Activated CD4-positive, alpha-beta T cell treated with anti-CD3 and anti-CD28 coated beads for 36 hours (primary cell): ENCODE measurements around the gene C1orf53. TPM values are rescaled to one million over a fixed set of nuclear protein-coding genes. Genes with fewer than 3 reads are reported as not detected.

Experiments used
- ATAC-seq: fragments of 200-7000 bp; cut with Tn5 transposase; one replicate; pipeline ENCODE4 v1.10.0; 2021; ENCODE audit warnings: mild to moderate bottlenecking, moderate library complexity
- CTCF ChIA-PET: fragments of 350-600 bp; sonication (Branson Sonifier 250); formaldehyde crosslinking; loops from one replicate; lab custom pipeline; 2021; ENCODE audit warnings: antibody characterized with exemption; lab: Charles Lee
- POLR2A ChIA-PET: fragments of 350-600 bp; sonication (Branson Sonifier 250); formaldehyde crosslinking; loops from one replicate; lab custom pipeline; 2021; ENCODE audit warnings: antibody characterized with exemption, inconsistent platforms; lab: Charles Lee
- DNase-seq: peaks from one replicate; pipeline ENCODE4 v3.0.0-alpha.2; 2020
- H3K27ac Mint-ChIP-seq: one replicate; pipeline ENCODE4 v1.8.0; 2021; ENCODE audit warnings: mixed read lengths
- H3K27me3 Mint-ChIP-seq: one replicate; pipeline ENCODE4 v1.8.0; 2021; ENCODE audit warnings: mixed read lengths
- H3K36me3 Mint-ChIP-seq: one replicate; pipeline ENCODE4 v1.8.0; 2021; ENCODE audit warnings: low read depth, mixed read lengths
- H3K4me1 Mint-ChIP-seq: one replicate; pipeline ENCODE4 v1.8.0; 2021; ENCODE audit warnings: mixed read lengths
- H3K4me3 Mint-ChIP-seq: one replicate; pipeline ENCODE4 v1.8.0; 2021; ENCODE audit warnings: mild to moderate bottlenecking, moderate library complexity, mixed read lengths
- H3K9me3 Mint-ChIP-seq: one replicate; pipeline ENCODE4 v1.8.0; 2021; ENCODE audit warnings: low read depth, mixed read lengths
- intact Hi-C, 2 experiments: fragments of 100-400 bp; cut with DNase I in 1 of 2; cut with micrococcal nuclease in 1 of 2; formaldehyde crosslinking; loops; one replicate each; pipeline versions ENCODE4 v1.14.2 to v1.15.1; 2022 to 2024; cut with DNase I, micrococcal nuclease
- total RNA-seq, 2 experiments: library from RNA; stranded (reverse); gene quantifications; one replicate each; pipeline ENCODE4 v1.2.3, GENCODE V29; 2021

The C1orf53 gene
- total RNA-seq, 2 experiments from 2014 or later, result 0.66 TPM; not detected in 1

DNA sequence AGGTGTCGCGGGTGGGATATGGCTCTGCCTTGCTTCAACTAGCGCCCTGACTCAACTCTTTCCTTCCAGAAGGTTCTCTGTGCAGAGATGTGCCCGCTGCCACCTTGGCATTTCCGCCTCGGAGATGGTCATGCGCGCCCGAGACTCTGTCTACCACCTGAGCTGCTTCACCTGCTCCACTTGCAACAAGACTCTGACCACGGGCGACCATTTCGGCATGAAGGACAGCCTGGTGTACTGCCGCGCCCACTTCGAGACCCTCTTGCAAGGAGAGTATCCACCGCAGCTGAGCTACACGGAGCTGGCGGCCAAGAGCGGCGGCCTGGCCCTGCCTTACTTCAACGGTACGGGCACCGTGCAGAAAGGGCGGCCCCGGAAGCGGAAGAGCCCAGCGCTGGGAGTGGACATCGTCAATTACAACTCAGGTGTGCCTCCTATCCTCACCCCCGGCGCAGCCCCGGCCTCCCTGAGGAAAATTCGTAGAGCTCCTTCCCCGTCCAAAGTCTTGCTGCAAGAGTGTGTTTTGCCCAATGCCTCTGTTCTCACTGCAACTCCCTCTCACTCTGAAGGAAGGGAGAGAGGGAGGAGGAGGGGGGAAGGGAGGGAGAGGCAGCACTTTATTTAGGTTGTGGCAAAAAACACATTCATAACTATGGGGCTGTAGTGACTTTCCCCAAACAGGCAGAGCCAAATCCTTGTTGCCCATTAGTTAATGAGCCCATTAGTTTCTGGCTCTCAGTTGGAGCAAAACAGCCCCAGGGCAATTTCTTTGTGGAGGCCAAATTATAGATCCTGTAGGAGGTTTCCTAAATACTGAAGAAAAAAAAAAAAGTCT is 19.0 kb downstream of the C1orf53 start:
- POLR2A ChIA-PET, result interaction anchor here (0.6 kb wide), 1 partner anchor 185 kb away, joined by 6 read pairs; no protein-coding TSS in a partner anchor
- H3K4me3 Mint-ChIP-seq, result peak overlapping the region; percentile 11

DNA sequence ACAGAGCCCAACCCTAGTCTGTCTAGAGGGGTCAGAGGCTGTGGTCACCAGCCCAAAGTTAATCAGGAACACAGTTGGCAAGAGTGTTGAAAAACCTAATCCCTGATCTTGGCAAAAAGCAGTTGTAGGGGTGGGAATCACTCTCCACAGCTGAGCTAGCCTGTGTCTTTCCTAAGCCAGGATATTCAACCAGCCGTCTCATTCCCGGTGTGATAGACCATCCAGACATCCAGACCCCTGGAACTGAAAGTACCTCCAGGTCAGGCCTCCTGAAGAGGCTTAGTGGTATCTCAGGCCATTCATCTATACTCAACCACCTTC is 19.6 kb downstream of the C1orf53 start:
- ATAC-seq, result no peak
- Mint-ChIP-seq H3K36me3 (no peaks in the 10 kb centered on the region), H3K27ac (no peak overlapping the region), H3K27me3 (peaks cover 73% of the 10 kb centered on the region), H3K4me3 (no peak overlapping the region), H3K4me1 (peaks cover 38% of the 10 kb centered on the region), H3K9me3 (no peaks in the 10 kb centered on the region)
- intact Hi-C loops, result loop anchor here (5.0 to 10.0 kb wide), 2 partner anchors 433 to 520 kb away; no protein-coding TSS in a partner anchor
- ChIA-PET POLR2A (no interaction called here), CTCF (interaction anchor here (1.0 to 1.8 kb wide), 5 partner anchors 8 to 396 kb away, joined by 3 to 5 read pairs (median 4); no protein-coding TSS in a partner anchor)
- DNase-seq, result no peak

More for the DNA sequence above, 19.0 kb downstream of the C1orf53 start:
- ATAC-seq (no peak), DNase-seq (no peak)
- Mint-ChIP-seq H3K4me1 (peaks cover 44% of the 10 kb centered on the region), H3K36me3 (no peaks in the 10 kb centered on the region), H3K27ac (no peak overlapping the region), H3K9me3 (no peaks in the 10 kb centered on the region), H3K27me3 (peaks cover 75% of the 10 kb centered on the region)
- intact Hi-C loops, result loop anchor here (5.0 to 10.0 kb wide), 2 partner anchors 433 to 519 kb away; no protein-coding TSS in a partner anchor
- CTCF ChIA-PET, result interaction anchor here (0.6 to 1.8 kb wide), 6 partner anchors 9 to 396 kb away, joined by 3 to 5 read pairs (median 4); partner anchors contain the start of gene C1orf53

DNA sequence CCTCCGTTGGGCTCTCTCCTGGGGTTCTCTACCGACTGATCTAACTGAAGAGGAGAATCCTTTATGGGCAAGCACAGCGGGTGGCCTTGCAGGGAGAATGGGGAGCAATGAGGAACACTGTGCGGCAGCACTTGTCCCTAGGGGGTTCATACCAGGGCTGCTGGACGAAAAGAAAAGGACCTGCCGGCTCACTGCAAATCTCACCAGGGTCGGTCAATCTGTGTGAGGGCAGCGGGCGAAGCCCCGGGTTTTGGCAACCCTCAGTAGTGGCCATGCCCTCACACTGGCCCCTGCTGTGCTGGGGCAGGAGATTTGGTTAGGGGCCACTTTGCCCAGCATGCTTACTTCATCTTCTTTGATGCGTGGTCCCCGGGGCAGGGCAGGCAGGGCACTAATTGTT is 20.6 kb downstream of the C1orf53 start:
- intact Hi-C loops, result loop anchor here (5.0 to 10.0 kb wide), 2 partner anchors 432 to 521 kb away; no protein-coding TSS in a partner anchor
- peaks cover 70% of the 10 kb centered on the region for H3K27me3 Mint-ChIP-seq
- no peaks in the 10 kb centered on the region for H3K36me3 Mint-ChIP-seq
- peaks cover 29% of the 10 kb centered on the region for H3K4me1 Mint-ChIP-seq
- CTCF ChIA-PET, result interaction anchor here (1.0 to 4.2 kb wide), 9 partner anchors 8 to 403 kb away, joined by 3 to 20 read pairs (median 5); partner anchors contain the start of gene C1orf53
- POLR2A ChIA-PET, result no interaction called here
- no peak overlapping the region for H3K4me3 Mint-ChIP-seq
- H3K9me3 Mint-ChIP-seq, result no peaks in the 10 kb centered on the region
- DNase-seq (no peak), ATAC-seq (no peak)
- no peak overlapping the region for H3K27ac Mint-ChIP-seq

DNA sequence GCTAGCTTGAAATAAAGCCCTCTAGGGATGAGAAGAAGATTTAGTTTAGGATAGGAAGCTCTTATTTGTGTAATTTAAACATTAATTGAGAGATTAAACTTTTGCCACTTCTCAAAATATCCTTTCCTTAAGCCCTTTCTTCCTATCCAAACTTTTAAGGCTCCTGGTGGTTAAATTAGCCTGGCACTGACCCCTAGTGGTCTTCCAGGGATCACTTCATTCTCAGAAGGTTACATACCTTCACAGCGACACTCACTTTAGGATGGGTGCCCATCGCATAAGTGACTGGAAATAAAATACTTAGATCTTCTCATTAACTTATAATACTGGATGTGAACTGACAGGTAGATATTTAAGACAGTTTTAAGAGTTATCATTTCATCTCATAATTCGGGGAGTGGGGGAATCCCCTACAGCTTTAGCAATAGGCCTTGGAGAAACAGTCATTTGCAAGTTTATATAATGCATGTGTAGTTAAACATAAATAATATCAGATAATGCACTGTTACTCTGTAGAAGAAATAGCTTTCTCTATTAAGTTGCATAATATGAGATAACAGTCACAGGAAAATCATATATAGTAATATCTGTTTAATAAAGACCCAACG is 22.2 kb downstream of the C1orf53 start:
- CTCF ChIA-PET, result interaction anchor here (0.5 to 4.2 kb wide), 18 partner anchors 9 to 978 kb away, joined by 3 to 20 read pairs (median 5); partner anchors contain the start of gene C1orf53
- Mint-ChIP-seq H3K4me3 (no peak overlapping the region), H3K9me3 (no peaks in the 10 kb centered on the region), H3K27ac (no peak overlapping the region), H3K4me1 (peaks cover 21% of the 10 kb centered on the region), H3K36me3 (no peaks in the 10 kb centered on the region), H3K27me3 (peaks cover 64% of the 10 kb centered on the region)
- POLR2A ChIA-PET, result no interaction called here
- ATAC-seq (peak; percentile 70), DNase-seq (peak; percentile 54)
- intact Hi-C loops, result loop anchor here (1.0 to 10.0 kb wide), 5 partner anchors 309 to 522 kb away; no protein-coding TSS in a partner anchor

DNA sequence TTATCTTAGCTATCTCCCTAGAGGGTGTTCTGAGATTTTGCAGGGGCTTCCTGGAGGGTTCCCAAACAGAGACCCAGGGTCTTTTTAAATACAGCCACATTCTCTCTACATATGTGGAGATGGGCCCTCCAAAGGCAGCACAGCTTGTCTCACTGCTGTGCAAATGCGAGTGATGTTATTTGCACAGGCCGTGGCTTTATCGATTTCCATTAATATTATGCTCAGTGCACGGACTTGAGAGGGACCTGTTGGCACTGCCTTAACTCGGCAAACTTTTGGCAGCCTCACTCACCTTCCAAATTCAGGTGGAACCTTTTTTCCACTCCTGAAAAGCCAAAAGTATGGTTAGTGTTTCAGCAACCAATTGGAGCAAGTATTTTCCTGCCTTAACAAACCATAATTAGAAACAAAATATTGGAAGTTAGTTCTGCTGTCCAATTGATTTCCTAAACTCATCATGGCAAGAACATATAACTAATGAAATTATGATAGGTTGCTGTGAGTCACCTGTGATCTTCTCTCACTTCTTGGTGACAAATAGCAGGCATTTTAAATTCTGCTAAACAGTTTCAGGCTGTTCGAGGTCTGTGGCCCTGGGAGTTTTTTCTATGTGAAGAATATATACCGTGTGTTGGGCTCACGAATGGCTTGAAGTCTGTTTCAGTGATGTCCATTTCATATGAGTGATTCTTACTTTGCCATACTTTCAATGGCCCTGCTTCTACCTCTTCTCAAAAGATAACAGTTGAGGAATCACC is 25.7 kb downstream of the C1orf53 start:
- intact Hi-C loops, result loop anchor here in 1 of 2 experiments (10.0 kb wide), 1 partner anchor 427 kb away; no protein-coding TSS in a partner anchor
- Mint-ChIP-seq H3K4me1 (peaks cover 6% of the 10 kb centered on the region), H3K27ac (no peak overlapping the region), H3K4me3 (peak overlapping the region; percentile 55), H3K27me3 (peaks cover 47% of the 10 kb centered on the region), H3K36me3 (no peaks in the 10 kb centered on the region), H3K9me3 (no peaks in the 10 kb centered on the region)
- DNase-seq (no peak), ATAC-seq (peak; percentile 51)
- POLR2A ChIA-PET, result no interaction called here
- CTCF ChIA-PET, result interaction anchor here (0.7 to 0.8 kb wide), 3 partner anchors 25 to 406 kb away, joined by 3 read pairs; no protein-coding TSS in a partner anchor

DNA sequence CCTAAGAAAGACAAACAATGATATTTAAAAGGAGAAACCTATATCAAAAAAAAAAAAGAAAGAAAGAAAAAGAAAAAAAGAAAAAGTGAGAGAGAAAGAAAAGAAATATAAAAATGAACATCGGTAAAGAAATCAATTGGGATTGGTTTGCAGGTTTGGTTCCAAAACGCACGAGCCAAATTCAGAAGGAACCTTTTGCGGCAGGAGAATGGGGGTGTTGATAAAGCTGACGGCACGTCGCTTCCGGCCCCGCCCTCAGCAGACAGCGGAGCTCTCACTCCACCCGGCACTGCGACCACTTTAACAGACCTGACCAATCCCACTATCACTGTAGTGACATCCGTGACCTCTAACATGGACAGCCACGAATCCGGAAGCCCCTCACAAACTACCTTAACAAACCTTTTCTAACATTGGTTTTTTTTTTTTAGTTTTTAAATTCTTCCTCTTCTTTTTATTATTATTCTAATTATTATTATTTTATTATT is 26.5 kb downstream of the C1orf53 start:
- peak overlapping the region; percentile 55 for H3K4me3 Mint-ChIP-seq
- no peak overlapping the region for H3K27ac Mint-ChIP-seq
- ATAC-seq, result peak; percentile 62
- H3K27me3 Mint-ChIP-seq, result peaks cover 50% of the 10 kb centered on the region
- H3K36me3 Mint-ChIP-seq, result no peaks in the 10 kb centered on the region
- intact Hi-C loops, result loop anchor here in 1 of 2 experiments (10.0 kb wide), 1 partner anchor 426 kb away; no protein-coding TSS in a partner anchor
- H3K4me1 Mint-ChIP-seq, result peaks cover 6% of the 10 kb centered on the region
- DNase-seq, result peak; percentile 62
- ChIA-PET POLR2A (no interaction called here), CTCF (interaction anchor here (0.7 kb wide), 1 partner anchor 230 kb away, joined by 4 read pairs; no protein-coding TSS in a partner anchor)
- H3K9me3 Mint-ChIP-seq, result no peaks in the 10 kb centered on the region

DNA sequence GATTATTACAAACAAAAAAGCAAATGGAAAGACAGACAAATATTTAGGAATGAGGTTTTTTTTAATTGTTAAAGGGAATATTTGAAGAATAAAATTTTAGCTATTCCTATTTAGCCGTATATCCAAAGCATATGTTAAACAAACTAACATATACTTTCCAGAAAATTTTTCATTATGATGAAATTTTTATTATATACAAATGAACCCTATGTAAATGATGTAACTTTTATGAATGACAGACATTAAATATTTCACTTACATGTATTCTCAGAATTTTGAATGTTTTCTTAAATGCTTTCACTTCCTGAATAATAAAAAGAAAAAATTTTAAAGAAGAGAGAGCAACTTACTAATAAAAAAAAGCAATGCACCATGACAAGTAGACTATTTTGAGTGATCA is 30.6 kb downstream of the C1orf53 start:
- DNase-seq (no peak), ATAC-seq (no peak)
- Mint-ChIP-seq H3K4me1 (peaks cover 9% of the 10 kb centered on the region), H3K27me3 (peaks cover 34% of the 10 kb centered on the region), H3K4me3 (no peak overlapping the region), H3K36me3 (no peaks in the 10 kb centered on the region), H3K9me3 (no peaks in the 10 kb centered on the region), H3K27ac (no peak overlapping the region)
- ChIA-PET CTCF (interaction anchor here (0.6 to 1.7 kb wide), 3 partner anchors 8 to 1097 kb away, joined by 3 to 9 read pairs (median 3); no protein-coding TSS in a partner anchor), POLR2A (no interaction called here)
- intact Hi-C loops, result no loop called here

DNA sequence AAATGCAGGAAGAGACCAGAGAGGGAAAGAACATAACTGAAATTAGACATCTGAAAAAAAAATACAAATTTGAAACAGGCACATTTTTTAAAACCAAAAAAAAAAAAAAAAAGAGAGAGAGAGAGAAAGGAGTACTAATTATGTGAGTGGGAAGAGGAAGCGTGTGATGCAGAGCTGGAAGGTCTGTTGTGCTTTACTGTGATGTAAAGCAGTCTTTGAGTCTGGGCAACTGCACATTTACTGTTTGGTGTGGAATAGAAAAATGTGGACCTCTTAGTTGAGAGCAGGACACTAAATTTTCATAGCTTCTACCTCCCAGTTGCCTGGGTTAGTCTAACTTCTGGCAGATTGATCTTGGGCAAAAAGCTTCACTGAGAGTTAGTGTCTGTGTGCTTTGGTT is 31.2 kb downstream of the C1orf53 start:
- Mint-ChIP-seq H3K4me1 (peaks cover 6% of the 10 kb centered on the region), H3K27me3 (peaks cover 28% of the 10 kb centered on the region), H3K4me3 (no peak overlapping the region), H3K27ac (no peak overlapping the region), H3K36me3 (no peaks in the 10 kb centered on the region), H3K9me3 (no peaks in the 10 kb centered on the region)
- ATAC-seq, result no peak
- POLR2A ChIA-PET, result no interaction called here
- no peak for DNase-seq
- intact Hi-C loops, result no loop called here
- CTCF ChIA-PET, result interaction anchor here (0.6 to 1.7 kb wide), 4 partner anchors 9 to 285 kb away, joined by 3 to 9 read pairs (median 3); no protein-coding TSS in a partner anchor

DNA sequence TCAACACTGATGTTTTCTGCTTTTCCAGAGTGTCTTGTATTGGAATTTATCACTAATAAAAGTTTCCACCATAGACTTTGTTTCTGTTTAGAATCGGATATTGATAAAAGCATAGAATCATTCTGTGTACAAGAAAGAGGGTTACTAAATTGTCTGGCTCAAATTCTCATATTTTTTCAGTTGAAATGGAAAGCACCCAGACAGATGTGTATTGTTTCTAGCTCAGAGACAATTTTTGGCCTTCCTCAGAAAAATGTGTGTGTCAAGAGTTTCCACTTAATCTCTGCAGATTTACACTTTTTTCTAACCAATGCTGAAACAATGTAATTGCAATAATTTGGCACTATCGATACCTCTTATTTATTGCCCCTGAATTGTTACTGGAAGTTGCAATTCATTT is 35.0 kb downstream of the C1orf53 start:
- ChIA-PET POLR2A (no interaction called here), CTCF (no interaction called here)
- Mint-ChIP-seq H3K27me3 (peaks cover 13% of the 10 kb centered on the region), H3K36me3 (no peaks in the 10 kb centered on the region), H3K9me3 (no peaks in the 10 kb centered on the region), H3K27ac (no peak overlapping the region), H3K4me3 (no peak overlapping the region), H3K4me1 (peaks cover 7% of the 10 kb centered on the region)
- intact Hi-C loops, result no loop called here
- DNase-seq (no peak), ATAC-seq (no peak)

DNA sequence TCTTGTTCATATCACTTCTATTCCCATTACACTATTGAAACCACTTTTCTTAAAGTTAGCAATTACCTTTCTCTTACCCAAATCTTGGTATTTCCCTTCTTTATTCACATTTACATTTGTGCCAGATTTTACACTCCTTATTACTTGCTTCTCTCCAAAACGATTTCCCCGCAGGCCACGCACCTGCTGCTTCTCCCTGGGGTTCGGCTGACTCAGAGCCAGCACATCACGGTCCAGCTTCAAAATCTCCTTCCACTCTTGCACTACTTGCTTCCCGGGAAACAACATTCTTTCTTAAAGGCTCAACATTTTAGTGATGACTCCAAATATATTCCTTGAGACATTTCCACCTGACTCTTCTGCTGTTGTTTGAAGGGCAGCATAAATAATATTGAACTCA is 35.5 kb downstream of the C1orf53 start:
- ATAC-seq (no peak), DNase-seq (no peak)
- H3K4me3 Mint-ChIP-seq, result no peak overlapping the region
- intact Hi-C loops, result no loop called here
- ChIA-PET POLR2A (no interaction called here), CTCF (no interaction called here)
- H3K36me3 Mint-ChIP-seq, result no peaks in the 10 kb centered on the region
- no peaks in the 10 kb centered on the region for H3K9me3 Mint-ChIP-seq
- H3K27me3 Mint-ChIP-seq, result peaks cover 12% of the 10 kb centered on the region
- no peak overlapping the region for H3K27ac Mint-ChIP-seq
- peaks cover 7% of the 10 kb centered on the region for H3K4me1 Mint-ChIP-seq
